ENCODE results near the gene CCSER1. TPM values are rescaled to one million over a fixed set of nuclear protein-coding genes. Genes with fewer than 3 reads are reported as not detected.

Gene CCSER1
- total and polyA plus RNA-seq, 2 of the 8 experiments (the other 6 are each of a cell fraction or from before 2014, with no cell fraction given): 0.26 to 0.84 TPM

DNA sequence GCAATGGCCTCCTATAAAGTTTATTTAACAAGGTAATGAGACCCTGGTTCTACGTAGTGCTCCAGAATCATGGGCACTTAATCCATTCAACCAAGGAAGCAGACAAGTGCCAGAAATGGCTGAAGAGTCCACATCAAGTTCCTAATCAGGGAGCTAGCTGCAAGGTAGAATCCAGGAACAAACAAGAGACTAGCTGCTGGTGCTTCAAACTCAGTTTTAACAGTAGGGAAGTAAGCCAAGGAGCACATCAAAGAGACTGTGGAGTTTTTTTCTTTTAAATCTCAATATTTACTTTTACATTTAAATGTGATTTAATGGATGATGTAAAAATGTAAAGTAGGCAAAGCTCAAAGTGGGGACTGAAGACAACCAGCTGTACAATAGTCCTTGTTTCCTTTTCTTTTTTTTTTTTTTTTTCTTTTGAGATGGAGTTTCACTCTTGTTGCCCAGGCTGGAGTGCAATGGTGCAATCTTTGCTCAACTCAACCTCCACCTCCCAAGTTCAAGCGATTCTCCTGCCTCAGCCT lies 630.4 kb downstream of the CCSER1 start:
- Histone ChIP-seq H2AK5ac (ENCODE audit: low read depth, low read length) (no peak overlapping the region), H3K14ac (ENCODE audit: insufficient read length) (no peak overlapping the region), H4K8ac (ENCODE audit: extremely low read depth, insufficient read depth, low read length) (no peak overlapping the region), H4K20me1 (replicated peaks in 1 of 2; ENCODE audit: control insufficient read depth in 1 of 2, insufficient read depth in 2 of 2, low read length in 2 of 2) (no peaks in the 10 kb centered on the region), H2BK20ac (ENCODE audit: low read length) (no peak overlapping the region), H2BK5ac (ENCODE audit: low read depth, low read length) (no peak overlapping the region), H2BK120ac (replicated peaks; ENCODE audit: low read depth, low read length) (no peak overlapping the region), H3K4me3 (ENCODE audit: extremely low read depth in 1 of 4, insufficient read depth in 2 of 4, low read depth in 3 of 4, low read length in 4 of 4) (no peak overlapping the region), H3K79me2 (ENCODE audit: control insufficient read depth in 1 of 2, insufficient read depth in 2 of 2, low read length in 2 of 2) (no peaks in the 10 kb centered on the region), H2AFZ (ENCODE audit: low read length) (peak overlapping the region; percentile 84; the same call in 1 of the 2 replicates), H4K5ac (ENCODE audit: insufficient read length, low read depth, low read length) (no peak overlapping the region), H3K4me1 (replicated peaks in 1 of 4; ENCODE audit: control insufficient read depth in 3 of 4, insufficient read depth in 4 of 4, low read length in 3 of 4) (no peaks in the 10 kb centered on the region; a peak in 1 of 7 replicates), H3K27ac (ENCODE audit: low read depth, low read length) (no peak overlapping the region), H2BK12ac (ENCODE audit: low read depth, low read length) (no peak overlapping the region), H3K23me2 (ENCODE audit: low read depth, low read length) (no peaks in the 10 kb centered on the region), H3K4me2 (ENCODE audit: insufficient read depth in 1 of 2, low read depth in 2 of 2, low read length in 2 of 2) (no peak overlapping the region), H4K91ac (replicated peaks; ENCODE audit: insufficient read length, low read length) (no peak overlapping the region), H3K36me3 (ENCODE audit: control insufficient read depth in 2 of 4, insufficient read depth in 4 of 4, low read length in 3 of 4) (no peaks in the 10 kb centered on the region), H3K79me1 (ENCODE audit: low read depth, low read length) (no peaks in the 10 kb centered on the region), H3K9ac (replicated peaks in 1 of 4; ENCODE audit: extremely low read depth in 1 of 4, low read depth in 3 of 4, low read length in 3 of 4) (no peak overlapping the region), H2BK15ac (ENCODE audit: low read length) (no peak overlapping the region), H3K9me3 (ENCODE audit: insufficient read depth in 2 of 2, low read depth in 1 of 2, low read length in 1 of 2) (no peaks in the 10 kb centered on the region), H3K23ac (ENCODE audit: insufficient read length) (no peak overlapping the region), H3K4ac (replicated peaks; ENCODE audit: insufficient read length, low read depth, low read length) (no peak overlapping the region), H3K56ac (replicated peaks; ENCODE audit: insufficient read length, low read depth, low read length) (no peak overlapping the region), H3K18ac (ENCODE audit: extremely low read depth, low read length) (no peak overlapping the region), H3K27me3 (replicated peaks in 1 of 4; ENCODE audit: control insufficient read depth in 3 of 4, extremely low read depth in 1 of 4, insufficient read depth in 3 of 4, low read length in 3 of 4) (no peaks in the 10 kb centered on the region)
- ChIA-PET CTCF (ENCODE audit: partially characterized antibody) (no interaction called here), POLR2A (ENCODE audit: partially characterized antibody) (interaction anchor here (1.0 kb wide), 1 partner anchor 11 kb away, joined by 3 read pairs; no protein-coding TSS in a partner anchor)
- 92% methylated on average over 2 of the region's 2 CpGs; no CpG with 5 or more reads in 1 of the 2 experiments for WGBS, 2 experiments (ENCODE audit: extremely low coverage in 1 of 2, insufficient coverage in 1 of 2, insufficient read length in 1 of 2, insufficient replicate concordance in 2 of 2, low coverage in 1 of 2, low lambda C conversion rate in 2 of 2, missing lambda C conversion rate in 1 of 2)
- no peak for DNase-seq (ENCODE audit: low read depth in 1 of 2, low spot score in 2 of 2)
- no peak for FAIRE-seq
- TF ChIP-seq SRF (IDR thresholded peaks at IDR 0.05; ENCODE audit: low read depth, low read length) (no peak), TBP (IDR thresholded peaks at IDR 0.05; ENCODE audit: low read depth, low read length) (no peak), EZH2 (IDR thresholded peaks at IDR 0.05; ENCODE audit: low read depth, low read length, severe bottlenecking) (no peak)
- TF ChIP-seq, protein P1, sequence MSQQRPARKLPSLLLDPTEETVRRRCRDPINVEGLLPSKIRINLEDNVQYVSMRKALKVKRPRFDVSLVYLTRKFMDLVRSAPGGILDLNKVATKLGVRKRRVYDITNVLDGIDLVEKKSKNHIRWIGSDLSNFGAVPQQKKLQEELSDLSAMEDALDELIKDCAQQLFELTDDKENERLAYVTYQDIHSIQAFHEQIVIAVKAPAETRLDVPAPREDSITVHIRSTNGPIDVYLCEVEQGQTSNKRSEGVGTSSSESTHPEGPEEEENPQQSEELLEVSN (IDR thresholded peaks at IDR 0.05): no peak
